ENCODE results near the gene MIA3. TPM values are rescaled to one million over a fixed set of nuclear protein-coding genes. Genes with fewer than 3 reads are reported as not detected.

The MIA3 gene
- total RNA-seq, 2 donors from 2014 or later = 34.4 to 53.9 TPM

GRCh38 chr1:222711319-222712252, 93.7 kb downstream of the MIA3 start:
- DNase-seq (ENCODE audit: low spot score) = peak; percentile 73
- peak overlapping the region; percentile 85 to 90 for H3K4me3 ChIP-seq
- peaks cover 7% of the 10 kb centered on the region for H3K36me3 ChIP-seq
- H3K9me3 ChIP-seq = no peaks in the 10 kb centered on the region
- H3K4me1 ChIP-seq = peaks cover 0 to 18% of the 10 kb centered on the region in 2 donors
- H3K27ac ChIP-seq = peak overlapping the region; percentile 94 to 99
- no peak for TF ChIP-seq CTCF (IDR thresholded peaks at IDR 0.05)
- no peaks in the 10 kb centered on the region for H3K27me3 ChIP-seq

- Histone ChIP-seq H3K4me1 (peaks cover 0 to 18% of the 10 kb centered on the region in 2 donors), H3K36me3 (peaks cover 14% of the 10 kb centered on the region), H3K9me3 (no peaks in the 10 kb centered on the region), H3K4me3 (peak within 1 kb of the TSS; percentile 85 to 90), H3K27ac (peak within 1 kb of the TSS; percentile 94 to 99), H3K27me3 (no peaks in the 10 kb centered on the region)
- no peak for TF ChIP-seq CTCF (IDR thresholded peaks at IDR 0.05)
- peak; percentile 93 for DNase-seq (ENCODE audit: low spot score)
Observed at GRCh38 chr1:222712253-222713090, 94.6 kb downstream of the MIA3 start, which contains the start of the genes AIDA and BROX. Gene AIDA, minus strand, starts transcription at chr1:222712491. Its CDS starts 174 bp downstream, at chr1:222712317. Gene BROX, plus strand, starts transcription at chr1:222712564. Its CDS starts 3,136 bp downstream, at chr1:222715700.

- peak; percentile 96 for DNase-seq (ENCODE audit: low spot score)
- TF ChIP-seq CTCF (IDR thresholded peaks at IDR 0.05) = no peak
- Histone ChIP-seq H3K36me3 (peaks cover 19% of the 10 kb centered on the region), H3K9me3 (no peaks in the 10 kb centered on the region), H3K27ac (peak overlapping the region; percentile 94 to 99), H3K4me1 (peaks cover 0 to 18% of the 10 kb centered on the region in 2 donors), H3K4me3 (peak overlapping the region; percentile 85 to 90), H3K27me3 (no peaks in the 10 kb centered on the region)
Observed at GRCh38 chr1:222713091-222713961, 95.4 kb downstream of the MIA3 start.

- no peak for TF ChIP-seq CTCF (IDR thresholded peaks at IDR 0.05)
- no peak overlapping the region for H3K4me3 ChIP-seq
- H3K9me3 ChIP-seq = no peaks in the 10 kb centered on the region
- H3K36me3 ChIP-seq = peaks cover 47% of the 10 kb centered on the region
- no peak for DNase-seq (ENCODE audit: low spot score)
- H3K27me3 ChIP-seq = no peaks in the 10 kb centered on the region
- no peak overlapping the region for H3K27ac ChIP-seq
- H3K4me1 ChIP-seq = no peaks in the 10 kb centered on the region
Observed at GRCh38 chr1:222716393-222716792, 98.5 kb downstream of the MIA3 start.

Other genes starting within 250 kb of the MIA3 start
- under 1 TPM in 1 of 2 donors, not detected in 1; 0.16 TPM for gene HHIPL2, start 70.0 kb upstream of the MIA3 start, total RNA-seq
- gene TAF1A, start 28.2 kb upstream of the MIA3 start, total RNA-seq = 1 to 10 TPM; 1.3 to 2.7 TPM
- 10 to 100 TPM; 40.0 to 42.4 TPM for gene AIDA, start 94.4 kb downstream of the MIA3 start, total RNA-seq
- gene BROX, start 94.5 kb downstream of the MIA3 start, total RNA-seq = 10 to 100 TPM; 24.3 to 37.3 TPM
- gene FAM177B, start 119.1 kb downstream of the MIA3 start, total RNA-seq = not detected
- 1 to 10 TPM; 6.2 to 8.3 TPM for gene DISP1, start 196.9 kb downstream of the MIA3 start, total RNA-seq